ENCODE results near the gene NAXE.

GRCh38 chr1:156586323-156586722 lies 5.3 kb upstream of the NAXE start:
- TF ChIP-seq CTCF (IDR thresholded peaks at IDR 0.05; ENCODE audit: low read depth, low read length, poor library complexity, severe bottlenecking) (no peak), EZH2phosphoT487 (IDR thresholded peaks at IDR 0.05; ENCODE audit: borderline replicate concordance, low read length) (no peak)

Measured in DOHH2 (cell line).